Panc1 (cell line): ENCODE data around the gene CXCR3. TPM values are rescaled to one million over a fixed set of nuclear protein-coding genes. Genes with fewer than 3 reads are reported as not detected.

Experiments used
- ATAC-seq: fragments of 200-7000 bp; cut with Tn5 transposase; 2 replicates; pipeline ENCODE4 v1.9.1; 2020; ENCODE audit warnings: mild to moderate bottlenecking, moderate library complexity
- BruUV-seq: library from RNA; stranded (reverse); fragments of 400-500 nt; replicated peaks from 2 replicates; lab custom pipeline; 2021; lab: Mats Ljungman, UMichigan
- CTCF ChIA-PET: fragments of 300-600 bp; sonication (Branson Sonifier 250); formaldehyde crosslinking; loops from one replicate; lab custom pipeline; 2022; ENCODE audit warnings: antibody characterized with exemption; lab: Charles Lee
- POLR2A ChIA-PET: fragments of 300-600 bp; sonication (Branson Sonifier 250); formaldehyde crosslinking; loops from one replicate; lab custom pipeline; 2022; ENCODE audit warnings: antibody characterized with exemption; lab: Charles Lee
- DNase-seq: peaks from one replicate; pipeline ENCODE4 v3.0.0-alpha.2; 2010; ENCODE audit warnings: low read depth, low spot score
- H3K27ac ChIP-seq: 2 replicates; pipeline ENCODE4 v1.5.1; 2011; ENCODE audit warnings: mild to moderate bottlenecking, low read length, inconsistent platforms
- H3K27me3 ChIP-seq: fragments of 200-500 bp; sonication (Bioruptor generic); 2 replicates; pipeline ENCODE4 v1.6.0; 2014; ENCODE audit warnings: low read length, inconsistent platforms; ENCODE audit not compliant: control insufficient read depth, insufficient read depth
- H3K36me3 ChIP-seq: fragments of 200-500 bp; sonication (Bioruptor generic); 2 replicates; pipeline ENCODE4 v1.5.1; 2014; ENCODE audit warnings: inconsistent platforms, mild to moderate bottlenecking, low read length, moderate library complexity; ENCODE audit not compliant: control insufficient read depth, insufficient read depth
- H3K4me1 ChIP-seq: 2 replicates; pipeline ENCODE4 v1.5.1; 2011; ENCODE audit warnings: inconsistent platforms, mild to moderate bottlenecking, low read length, moderate library complexity; ENCODE audit not compliant: control insufficient read depth, insufficient read depth
- H3K4me3 ChIP-seq, 2 experiments: 2 replicates each; pipeline ENCODE4 v1.5.1; 2011 to 2012; ENCODE audit warnings: low read depth in 2 of 2, low read length in 2 of 2, mild to moderate bottlenecking in 2 of 2, inconsistent platforms in 1 of 2, moderate library complexity in 1 of 2
- H3K9me3 ChIP-seq: fragments of 200-500 bp; sonication (Bioruptor generic); 2 replicates; pipeline ENCODE4 v1.5.1; 2014; ENCODE audit warnings: low read depth, mild to moderate bottlenecking, inconsistent platforms, low read length, moderate library complexity; ENCODE audit not compliant: control insufficient read depth, insufficient read depth
- CTCF ChIP-seq: fragments of 450-650 bp; IDR thresholded peaks from 2 replicates; pipeline ENCODE4 v1.5.1; 2017; ENCODE audit warnings: mild to moderate bottlenecking
- POLR2AphosphoS5 ChIP-seq: IDR thresholded peaks from 2 replicates; pipeline ENCODE4 v1.6.1; 2012; ENCODE audit warnings: mild to moderate bottlenecking, low read depth, low read length, moderate library complexity
- REST ChIP-seq, 2 experiments: IDR thresholded peaks; 2 replicates each; pipeline ENCODE4 v1.6.1; 2011 to 2012; ENCODE audit warnings: low read depth in 2 of 2, control low read depth in 1 of 2, low read length in 1 of 2, mild to moderate bottlenecking in 1 of 2, moderate library complexity in 1 of 2; ENCODE audit not compliant: insufficient read depth in 1 of 2
- SIN3A ChIP-seq: IDR thresholded peaks from 2 replicates; pipeline ENCODE4 v1.6.1; 2012; ENCODE audit warnings: low read depth, mild to moderate bottlenecking, low read length, moderate library complexity, borderline replicate concordance; ENCODE audit not compliant: insufficient read depth
- TCF7L2 ChIP-seq: IDR thresholded peaks from 2 replicates; pipeline ENCODE4 v1.6.1; 2011; ENCODE audit warnings: mild to moderate bottlenecking, low read depth, low read length, inconsistent platforms
- in situ Hi-C: cut with HindIII; loops from 2 replicates; pipeline ENCODE4 v1.10.0; 2016; ENCODE audit warnings: low sequenced_read_pairs, low pct_unique_long_range_greater_than_20kb
- intact Hi-C: fragments of 100-400 bp; cut with micrococcal nuclease; formaldehyde crosslinking; loops from one replicate; pipeline ENCODE4 v1.10.0; 2022; ENCODE audit not compliant: unreplicated experiment
- total RNA-seq: library from RNA; stranded (reverse); gene quantifications from one replicate; pipeline ENCODE4 v1.2.1, GENCODE V29; 2021; ENCODE audit not compliant: unreplicated experiment

The CXCR3 gene
- total RNA-seq, 1 experiment from 2014 or later = not detected

GRCh38 chrX:71661919-71662318 is 43.6 kb upstream of the CXCR3 start:
- no TSS peak for BruUV-seq

GRCh38 chrX:71660562-71661416 is 42.5 kb upstream of the CXCR3 start:
- ATAC-seq = no peak
- no peak for TF ChIP-seq TCF7L2
- TF ChIP-seq REST (IDR thresholded peaks at IDR 0.05; ENCODE audit: insufficient read depth in 1 of 2, low read depth in 2 of 2, low read length in 1 of 2) = no peak
- no peak for TF ChIP-seq POLR2AphosphoS5
- no peak for TF ChIP-seq SIN3A
- TF ChIP-seq CTCF = no peak
- H3K9me3 ChIP-seq = no peaks in the 10 kb centered on the region
- H3K4me3 ChIP-seq = no peak overlapping the region
- H3K27ac ChIP-seq = no peak overlapping the region
- in situ Hi-C loops = no loop called here
- no TSS peak for BruUV-seq
- H3K4me1 ChIP-seq = no peaks in the 10 kb centered on the region
- intact Hi-C loops = no loop called here
- no peak for DNase-seq
- ChIA-PET CTCF (no interaction called here), POLR2A (no interaction called here)
- H3K27me3 ChIP-seq = no peaks in the 10 kb centered on the region
- H3K36me3 ChIP-seq = no peaks in the 10 kb centered on the region

More at GRCh38 chrX:71661919-71662318, 43.6 kb upstream of the CXCR3 start:
- POLR2A ChIA-PET = no interaction called here
- Histone ChIP-seq H3K4me3 (no peak overlapping the region), H3K9me3 (no peaks in the 10 kb centered on the region), H3K4me1 (no peaks in the 10 kb centered on the region), H3K27ac (no peak overlapping the region), H3K36me3 (no peaks in the 10 kb centered on the region), H3K27me3 (no peaks in the 10 kb centered on the region)
- CTCF ChIA-PET = no interaction called here
- TF ChIP-seq POLR2AphosphoS5 (no peak), SIN3A (no peak), CTCF (no peak), TCF7L2 (no peak), REST (IDR thresholded peaks at IDR 0.05; ENCODE audit: insufficient read depth in 1 of 2, low read depth in 2 of 2, low read length in 1 of 2) (no peak)
- intact Hi-C loops = no loop called here
- in situ Hi-C loops = no loop called here
- ATAC-seq (no peak), DNase-seq (no peak)
